NCI-H1417 (cell line): ENCODE data around the gene FGGY.
A peak's percentile ranks its signal among the peaks of the same experiment; 100 is the strongest.
"Not testable (repeated sequence)": the region's sequence is repeated elsewhere in the genome, so short reads cannot be mapped to it uniquely, and the experiment has no call there.

Source experiments
- DNase-seq, 3 experiments: peaks; one replicate each; lab custom pipeline; 2025; lab: John Stamatoyannopoulos, UW

The FGGY gene

DNA sequence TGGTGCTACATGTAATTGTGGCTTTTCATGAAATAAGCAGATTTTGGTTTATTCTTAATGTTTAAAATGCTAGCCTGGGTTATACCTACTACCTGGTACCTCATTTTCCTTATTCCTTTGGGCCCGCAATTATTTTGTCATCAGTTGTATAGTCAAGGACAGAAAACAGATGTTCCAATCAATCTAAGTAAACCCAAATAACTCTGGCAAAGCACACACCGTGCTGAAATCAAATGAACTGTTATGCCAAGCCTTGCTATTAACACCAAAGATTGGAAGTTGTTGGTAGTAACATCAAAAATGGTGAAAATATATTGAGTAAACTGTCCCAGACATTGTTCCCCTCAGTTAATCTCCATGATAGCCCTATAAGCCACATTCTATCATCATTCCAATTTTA, 248.9 kb downstream of the FGGY start:
- DNase-seq = no peak

DNA sequence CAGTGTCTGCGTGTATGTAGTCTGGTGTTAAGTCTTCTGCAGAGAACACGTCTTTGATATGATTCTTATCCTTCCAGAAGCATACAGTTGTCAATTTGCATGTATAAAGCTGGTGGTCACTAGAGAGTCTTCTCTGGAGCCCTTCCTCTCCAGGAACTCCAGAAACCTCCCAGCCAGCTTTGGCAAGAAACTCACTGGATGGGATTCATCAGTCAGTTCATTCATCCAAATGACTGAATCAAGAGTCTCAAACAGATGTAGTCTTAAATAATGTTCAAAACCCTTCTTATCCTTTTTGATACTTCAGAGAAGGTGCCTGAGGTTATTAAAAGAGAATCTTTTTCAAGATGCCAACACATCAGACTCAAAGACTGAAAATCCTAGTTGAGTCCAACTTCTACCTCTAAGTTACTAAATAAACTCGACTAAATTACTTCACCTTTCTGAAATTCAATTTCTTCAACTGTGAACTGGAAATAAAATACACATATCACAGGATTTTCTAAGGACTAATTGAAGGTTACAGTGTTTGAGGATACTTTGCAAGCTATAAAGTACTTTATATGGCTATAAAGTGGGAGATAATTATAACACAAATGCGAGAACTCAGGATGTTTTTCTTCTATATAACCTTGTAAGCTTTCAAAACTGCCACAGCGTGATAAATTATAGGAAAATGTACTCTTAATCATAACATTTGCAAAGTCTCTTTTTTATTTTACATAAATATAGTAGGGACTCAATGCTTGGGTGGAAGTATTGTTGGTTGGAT, 252.4 kb downstream of the FGGY start:
- DNase-seq = peak in 1 of 3 experiments; percentile 62

DNA sequence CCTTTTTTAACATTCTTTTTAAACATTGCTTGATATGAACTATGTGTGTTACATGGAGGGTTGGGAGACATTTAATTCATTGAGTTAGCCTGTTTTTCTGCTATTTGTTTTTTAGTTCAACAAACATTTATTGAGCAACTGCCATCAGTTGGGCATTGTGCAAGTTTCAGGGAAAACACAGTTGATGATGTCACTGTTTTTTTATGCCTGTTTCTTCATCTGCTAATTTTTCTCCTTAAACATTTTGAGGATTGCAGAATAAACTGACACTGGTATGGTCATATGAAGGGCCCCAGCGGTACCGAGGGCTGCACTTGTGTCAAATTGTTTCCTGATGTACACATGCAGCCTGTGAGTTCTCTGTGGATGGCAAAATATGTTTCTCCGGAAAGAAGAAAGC, 253.0 kb downstream of the FGGY start:
- no peak for DNase-seq

- no peak for DNase-seq
Measured at GRCh38 chr1:59552007-59552406, 255.1 kb downstream of the FGGY start.

- DNase-seq = no peak
Measured at GRCh38 chr1:59553371-59553770, 256.5 kb downstream of the FGGY start.

- no peak for DNase-seq
Measured at GRCh38 chr1:59554011-59554663, 257.2 kb downstream of the FGGY start.

DNA sequence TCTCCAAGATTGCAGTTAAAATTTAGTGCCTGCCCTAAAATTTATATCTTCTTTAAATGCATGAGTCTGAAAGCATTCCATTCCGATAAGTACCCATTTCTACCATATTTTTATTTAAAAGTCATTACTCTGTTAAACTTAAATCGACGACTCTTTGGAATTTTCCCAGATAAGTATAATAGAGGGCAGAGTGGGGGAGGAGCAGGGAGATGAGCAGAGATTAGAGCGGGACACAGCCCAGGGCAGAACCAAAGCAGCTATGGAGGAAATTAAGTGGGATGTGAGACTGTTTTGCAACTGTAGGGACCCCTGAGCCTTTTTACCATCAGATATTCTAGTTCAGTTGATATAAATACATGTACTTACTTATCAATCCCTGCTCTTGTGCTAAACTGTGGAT, 257.9 kb downstream of the FGGY start:
- DNase-seq = no peak

- DNase-seq = no peak
Measured at GRCh38 chr1:59556398-59556797, 259.5 kb downstream of the FGGY start.

DNA sequence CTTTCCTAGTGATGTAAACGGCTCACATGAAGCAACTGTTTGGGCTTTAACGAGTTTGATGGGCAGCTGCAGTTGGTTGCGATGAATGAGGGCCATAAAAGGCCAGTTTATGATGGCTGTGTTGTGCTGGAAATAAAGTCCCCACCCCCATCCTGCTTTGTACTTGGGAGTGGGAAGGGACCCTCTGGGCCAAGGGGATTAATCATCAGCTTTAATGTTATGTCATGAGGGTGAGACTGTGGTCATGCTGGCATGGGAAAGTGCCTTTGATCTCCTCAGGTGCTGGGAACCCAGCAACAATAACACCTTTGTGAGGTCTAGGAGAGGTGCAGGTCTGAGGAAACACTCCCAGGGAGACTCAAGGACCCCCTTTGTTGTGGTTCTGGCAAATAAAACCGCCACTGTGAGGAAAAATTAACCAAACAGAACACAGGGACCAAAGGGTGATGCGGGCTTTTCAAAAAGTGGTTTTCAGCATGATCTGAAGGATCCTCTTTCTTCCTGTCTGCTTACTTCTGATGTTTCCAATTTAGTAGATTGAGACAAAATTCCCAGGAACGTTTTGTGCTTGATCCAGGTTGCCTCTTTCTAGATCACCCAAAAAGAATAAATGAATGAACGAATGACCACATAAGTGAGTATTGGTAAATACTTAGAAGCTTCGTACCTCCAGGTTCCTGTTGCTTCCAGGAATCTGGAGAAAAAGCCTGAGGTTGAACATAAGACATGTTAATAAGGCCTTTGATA, 260.1 kb downstream of the FGGY start:
- no peak for DNase-seq

DNA sequence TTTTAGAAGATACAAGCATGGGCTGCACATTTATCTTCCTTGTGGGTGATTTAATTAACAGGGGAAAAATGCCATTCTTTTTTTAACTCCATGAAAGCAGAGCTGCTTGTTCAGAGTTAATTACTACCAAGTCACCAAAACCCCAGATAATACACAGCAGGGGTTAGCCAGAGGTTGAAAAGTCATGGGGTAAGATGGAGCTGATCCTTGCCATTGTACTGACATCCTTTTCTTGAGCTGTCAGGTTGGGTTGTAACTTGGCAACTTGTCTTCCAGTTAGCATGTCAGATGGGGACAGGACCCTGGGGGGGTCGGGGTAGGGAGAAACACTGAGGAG, 260.6 kb downstream of the FGGY start:
- no peak for DNase-seq

DNA sequence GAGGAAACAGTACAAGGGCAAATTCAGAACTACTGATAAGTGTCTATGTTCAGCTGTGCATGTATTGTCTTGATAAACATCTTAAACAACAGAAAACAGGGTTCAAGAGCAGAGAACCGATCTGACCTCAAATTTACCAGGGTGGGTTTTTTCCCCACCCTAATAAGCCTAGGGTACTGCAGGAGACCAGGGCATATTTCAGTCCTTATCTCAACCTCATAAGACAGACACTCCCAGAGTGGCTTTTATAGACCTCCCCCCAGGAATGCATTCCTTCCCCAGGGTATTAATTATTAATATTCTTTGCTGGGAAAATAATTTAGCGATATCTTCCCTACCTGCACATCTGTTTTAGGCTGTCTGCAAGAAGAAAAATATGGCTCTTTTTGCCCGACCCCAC, 261.7 kb downstream of the FGGY start:
- not testable (repeated sequence) for DNase-seq

- no peak for DNase-seq
Measured at GRCh38 chr1:59560807-59561450, 264.0 kb downstream of the FGGY start.

DNA sequence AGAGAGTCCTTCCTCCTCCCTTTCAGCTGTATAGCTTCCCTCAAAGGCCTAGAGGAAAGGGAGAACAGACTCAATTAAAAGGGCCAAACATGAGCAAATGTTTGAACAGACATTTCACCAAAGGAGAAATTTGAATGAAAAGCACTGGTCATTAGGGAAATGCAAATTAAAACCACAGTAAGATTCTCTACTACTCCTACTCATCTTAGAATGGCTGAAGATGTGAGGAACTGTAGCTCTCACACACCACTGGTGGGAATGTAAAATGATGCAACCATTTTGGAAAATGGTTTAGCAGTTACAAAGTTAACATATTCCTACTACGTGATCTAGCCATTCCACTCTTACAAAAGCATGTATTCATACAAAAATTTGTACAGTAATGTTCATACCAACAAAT, 264.9 kb downstream of the FGGY start:
- DNase-seq = no peak

GRCh38 chr1:59564192-59564891, 267.4 kb downstream of the FGGY start:
- DNase-seq = no peak

DNA sequence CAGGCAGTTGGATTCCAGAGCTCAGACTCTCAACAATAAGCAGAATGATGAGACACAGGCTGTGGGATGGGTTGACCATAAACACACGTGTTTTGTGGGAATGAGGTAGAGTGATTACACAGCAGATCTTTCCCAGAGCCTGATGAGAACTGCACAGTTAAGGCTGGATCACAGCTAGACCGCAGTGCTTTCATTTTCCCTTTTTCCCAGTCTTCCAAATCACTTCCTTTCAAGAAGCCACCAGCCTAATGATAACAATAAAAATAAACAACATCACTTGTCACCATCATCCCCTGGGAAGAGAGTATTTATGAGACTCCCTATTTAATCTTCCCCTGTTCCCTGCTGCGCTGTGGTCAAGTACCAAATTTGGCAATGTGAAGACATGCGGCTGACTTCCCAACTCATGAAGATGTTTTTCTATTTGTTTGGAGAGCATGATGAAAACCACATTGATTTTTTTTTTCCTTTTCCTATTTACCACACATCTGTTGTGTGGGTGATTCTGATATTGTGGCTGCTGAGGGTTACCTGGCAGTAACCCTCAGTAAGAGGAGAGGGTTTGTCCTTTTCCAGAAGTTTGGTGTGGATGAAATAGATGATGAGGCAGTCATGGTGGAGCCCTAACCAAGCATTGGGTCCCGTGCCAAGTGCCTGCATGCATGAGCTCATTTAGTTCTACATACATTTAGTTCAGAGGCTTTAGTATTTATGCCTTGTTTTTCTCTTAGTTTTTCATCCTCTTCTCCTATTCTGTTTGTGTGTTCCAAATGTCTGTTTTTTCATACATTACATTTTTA, 268.9 kb downstream of the FGGY start:
- no peak for DNase-seq

DNA sequence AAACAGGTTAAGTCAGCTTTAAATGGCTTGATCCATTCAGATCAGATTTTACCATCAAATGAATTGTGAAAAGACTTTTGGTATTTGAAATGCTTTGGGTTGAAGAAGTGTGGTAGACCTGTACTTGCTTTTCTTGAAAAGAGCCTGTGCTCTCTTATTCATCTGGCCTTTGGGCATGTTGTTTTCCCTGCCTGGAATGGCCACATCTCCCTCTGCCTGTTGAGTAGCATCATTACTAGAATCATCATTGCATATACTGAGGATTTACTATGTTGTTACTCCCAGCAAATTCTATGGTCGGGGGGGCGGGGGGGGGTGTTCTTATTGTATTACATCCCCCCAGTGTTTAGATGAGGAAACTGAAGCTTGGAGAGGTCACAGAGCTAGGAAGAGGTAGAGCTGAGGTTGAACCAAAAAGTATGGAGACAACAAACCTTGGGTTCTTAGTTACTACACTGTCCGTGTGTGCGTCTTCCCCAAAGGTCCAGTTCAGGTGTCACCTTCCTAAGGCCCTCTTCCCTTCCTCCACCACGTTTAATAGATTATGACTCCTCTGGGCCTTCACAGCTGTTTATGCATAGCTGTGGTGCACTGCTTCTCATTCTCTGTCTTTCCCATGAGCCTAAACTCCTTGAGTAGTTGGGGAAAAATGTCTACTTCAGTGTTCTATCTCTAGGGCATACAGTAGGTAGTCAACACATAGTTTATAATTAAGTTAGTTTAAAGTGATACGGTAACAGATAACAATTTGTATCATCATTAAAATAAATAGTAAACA, 271.5 kb downstream of the FGGY start:
- no peak for DNase-seq

DNA sequence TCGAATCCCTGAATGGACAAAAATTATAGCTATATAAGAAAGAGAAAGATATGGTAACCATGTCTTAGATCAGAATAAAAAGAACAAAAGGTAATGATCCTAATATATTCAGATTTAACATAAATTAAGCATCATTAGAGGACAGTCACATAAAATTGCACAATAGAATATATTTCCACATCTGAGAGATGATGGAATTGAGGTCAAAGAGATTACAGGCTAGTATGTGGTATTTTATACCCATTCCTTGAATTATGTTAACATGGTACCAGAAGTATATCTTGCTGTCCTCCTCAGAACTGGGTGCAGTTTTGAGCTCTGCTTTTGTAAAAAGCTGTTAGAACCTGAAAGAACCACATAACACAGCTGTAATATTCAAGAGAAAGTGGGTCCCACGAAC, 272.3 kb downstream of the FGGY start:
- no peak for DNase-seq

- peak in 1 of 3 experiments; percentile 58 for DNase-seq
Measured at GRCh38 chr1:59570524-59570923, 273.6 kb downstream of the FGGY start.

- DNase-seq = no peak
Measured at GRCh38 chr1:59574085-59574484, 277.2 kb downstream of the FGGY start.

GRCh38 chr1:59577774-59578173, 280.9 kb downstream of the FGGY start:
- DNase-seq = no peak
